NK-92 (cell line): ENCODE results near the gene CHD3.
A peak's percentile ranks its signal among the peaks of the same experiment; 100 is the strongest.
"Not testable (repeated sequence)": the region's sequence is repeated elsewhere in the genome, so short reads cannot be mapped to it uniquely, and the experiment has no call there.

Experiments
- DNase-seq: peaks from one replicate; lab custom pipeline; 2025; ENCODE audit not compliant: unreplicated experiment; lab: John Stamatoyannopoulos, UW

The CHD3 gene

GRCh38 chr17:7930841-7931631 lies 42.4 kb downstream of the CHD3 start:
- no peak for DNase-seq

- peak; percentile 91 for DNase-seq
These were observed 43.3 kb downstream of the CHD3 start, which contains the start of the genes CNTROB and TRAPPC1 for GRCh38 chr17:7931709-7932482. CNTROB (plus strand) TSS chr17:7932206; CDS start chr17:7933080, 874 bp downstream. TRAPPC1 (minus strand) TSS chr17:7931946; CDS start chr17:7931829, 117 bp downstream.

GRCh38 chr17:7932483-7932891 lies 43.9 kb downstream of the CHD3 start:
- no peak for DNase-seq

- no peak for DNase-seq
These were observed 44.4 kb downstream of the CHD3 start for GRCh38 chr17:7932949-7933348.

- DNase-seq, result no peak
These were observed 47.3 kb downstream of the CHD3 start for GRCh38 chr17:7935859-7936258.

- no peak for DNase-seq
These were observed 51.4 kb downstream of the CHD3 start for GRCh38 chr17:7940034-7940433.

GRCh38 chr17:7940743-7941142 lies 52.2 kb downstream of the CHD3 start:
- DNase-seq, result no peak

GRCh38 chr17:7943291-7943690 lies 54.7 kb downstream of the CHD3 start:
- DNase-seq, result no peak

GRCh38 chr17:7944326-7944725 lies 55.7 kb downstream of the CHD3 start:
- DNase-seq, result no peak

GRCh38 chr17:7945651-7946050 lies 57.1 kb downstream of the CHD3 start:
- no peak for DNase-seq

GRCh38 chr17:7946441-7946840 lies 57.9 kb downstream of the CHD3 start:
- DNase-seq, result no peak

GRCh38 chr17:7947651-7948050 lies 59.1 kb downstream of the CHD3 start:
- DNase-seq, result no peak

- DNase-seq, result no peak
These were observed 62.0 kb downstream of the CHD3 start for GRCh38 chr17:7950578-7950977.

GRCh38 chr17:7951143-7951792 lies 62.7 kb downstream of the CHD3 start:
- DNase-seq, result no peak

GRCh38 chr17:7953266-7953665 lies 64.7 kb downstream of the CHD3 start:
- DNase-seq, result not testable (repeated sequence)

GRCh38 chr17:7955414-7956227 lies 67.0 kb downstream of the CHD3 start:
- DNase-seq, result no peak

GRCh38 chr17:7956228-7956965 lies 67.8 kb downstream of the CHD3 start:
- DNase-seq, result no peak

GRCh38 chr17:7959503-7960253 lies 71.1 kb downstream of the CHD3 start:
- DNase-seq, result no peak

GRCh38 chr17:7961421-7961820 lies 72.8 kb downstream of the CHD3 start:
- no peak for DNase-seq
